Hippocampal formation (tissue), 2 donors: ENCODE data around the gene QPRT.
"Not testable (repeated sequence)": the region's sequence is repeated elsewhere in the genome, so short reads cannot be mapped to it uniquely, and the experiment has no call there.

Source experiments
- DNase-seq, 2 donors: peaks; one replicate each; lab custom pipeline; 2025; lab: John Stamatoyannopoulos, UW

Gene QPRT

GRCh38 chr16:29678691-29679267 lies at the start of gene QPRT:
QPRT (plus strand) TSS chr16:29679180; CDS start chr16:29679198, 18 bp downstream.
- peak in 1 of 2 donors; percentile 31 for DNase-seq

GRCh38 chr16:29629318-29629717 lies 49.7 kb upstream of the QPRT start:
- DNase-seq: not testable (repeated sequence)

GRCh38 chr16:29631658-29632057 lies 47.3 kb upstream of the QPRT start:
- DNase-seq: not testable (repeated sequence)

GRCh38 chr16:29635902-29636301 lies 43.1 kb upstream of the QPRT start:
- not testable (repeated sequence) for DNase-seq

DNA sequence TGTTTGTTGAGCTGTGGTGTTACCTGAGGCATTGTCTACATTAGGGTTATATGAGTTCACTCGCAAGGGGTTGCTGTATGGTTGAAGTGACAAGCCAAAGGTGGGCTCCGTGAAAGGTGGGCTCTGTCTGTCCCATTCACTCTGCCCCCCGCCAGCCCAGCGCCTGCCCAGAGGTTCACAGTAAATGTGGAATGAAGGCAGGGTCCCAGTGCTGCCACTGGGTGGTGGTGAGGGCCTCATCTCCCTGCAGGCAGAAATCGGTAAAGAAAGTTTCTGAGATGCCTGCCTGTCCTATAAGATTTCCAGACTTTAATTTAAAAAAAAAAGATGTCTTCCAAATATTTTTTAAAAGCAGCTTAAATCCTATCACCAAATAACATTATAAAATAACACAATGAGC lies 42.6 kb upstream of the QPRT start:
- DNase-seq: not testable (repeated sequence)

DNA sequence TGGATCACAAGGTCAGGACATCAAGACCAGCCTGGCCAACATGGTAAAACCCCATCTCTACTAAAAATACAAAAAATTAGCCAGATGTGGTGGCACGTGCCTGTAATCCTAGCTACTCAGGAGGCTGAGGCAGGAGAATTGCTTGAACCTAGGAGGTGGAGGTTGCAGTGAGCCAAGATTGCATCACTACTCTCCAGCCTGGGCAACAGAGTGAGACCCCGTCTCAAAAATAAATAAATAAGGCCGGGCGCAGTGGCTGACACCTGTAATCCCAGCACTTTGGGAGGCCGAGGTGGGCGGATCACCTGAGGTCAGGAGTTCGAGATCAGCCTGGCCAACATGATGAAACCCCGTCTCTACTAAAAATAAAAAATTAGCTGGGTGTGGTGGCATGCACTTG lies 40.2 kb upstream of the QPRT start:
- DNase-seq: not testable (repeated sequence)

DNA sequence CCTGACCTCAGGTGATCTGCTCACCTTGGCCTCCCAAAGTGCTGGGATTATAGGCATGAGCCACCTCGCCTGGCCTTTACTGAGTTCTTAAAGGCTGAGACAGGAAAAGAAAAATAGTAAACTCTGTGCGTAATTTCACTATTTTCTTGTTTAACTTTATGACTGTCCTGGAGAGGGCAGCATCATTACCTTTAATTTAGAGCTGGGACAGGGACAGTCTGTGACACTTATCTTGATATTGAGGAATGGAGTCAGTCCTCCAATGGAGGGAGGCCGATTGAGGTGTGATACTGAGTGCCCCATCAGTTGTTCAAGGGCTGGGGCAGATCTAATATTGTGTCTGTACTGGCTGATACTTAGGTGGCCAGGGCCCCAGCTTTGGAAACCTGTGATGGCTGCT lies 37.4 kb upstream of the QPRT start:
- DNase-seq: no peak

GRCh38 chr16:29643596-29643995 lies 35.4 kb upstream of the QPRT start:
- DNase-seq: no peak

GRCh38 chr16:29644338-29644857 lies 34.6 kb upstream of the QPRT start:
- DNase-seq: no peak

- no peak for DNase-seq
Observed at GRCh38 chr16:29644973-29645693, 33.8 kb upstream of the QPRT start.

GRCh38 chr16:29645694-29646187 lies 33.2 kb upstream of the QPRT start:
- no peak for DNase-seq

DNA sequence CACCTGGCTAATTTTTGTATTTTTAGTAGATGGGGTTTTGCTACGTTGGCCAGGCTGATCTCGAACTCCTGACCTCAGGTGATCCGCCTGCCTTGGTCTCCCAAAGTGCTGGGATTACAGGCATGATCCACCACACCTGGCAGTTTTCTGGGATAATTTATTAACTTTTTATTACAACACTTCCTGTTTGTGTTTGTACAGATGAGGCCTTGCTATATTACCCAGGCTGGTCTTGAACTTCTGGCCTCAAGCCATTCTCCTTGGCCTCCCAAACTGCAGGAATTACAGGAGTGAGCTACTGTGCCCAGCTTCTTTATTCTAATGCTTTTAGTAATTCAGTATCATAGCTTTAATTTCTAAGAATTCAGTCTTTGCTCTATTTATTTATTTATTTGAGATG lies 32.0 kb upstream of the QPRT start:
- DNase-seq: no peak

- DNase-seq: no peak
Observed at GRCh38 chr16:29649588-29650494, 29.1 kb upstream of the QPRT start.

GRCh38 chr16:29650771-29651170 lies 28.2 kb upstream of the QPRT start:
- no peak for DNase-seq

GRCh38 chr16:29651774-29652349 lies 27.1 kb upstream of the QPRT start:
- no peak for DNase-seq

GRCh38 chr16:29653471-29653870 lies 25.5 kb upstream of the QPRT start:
- DNase-seq: no peak

DNA sequence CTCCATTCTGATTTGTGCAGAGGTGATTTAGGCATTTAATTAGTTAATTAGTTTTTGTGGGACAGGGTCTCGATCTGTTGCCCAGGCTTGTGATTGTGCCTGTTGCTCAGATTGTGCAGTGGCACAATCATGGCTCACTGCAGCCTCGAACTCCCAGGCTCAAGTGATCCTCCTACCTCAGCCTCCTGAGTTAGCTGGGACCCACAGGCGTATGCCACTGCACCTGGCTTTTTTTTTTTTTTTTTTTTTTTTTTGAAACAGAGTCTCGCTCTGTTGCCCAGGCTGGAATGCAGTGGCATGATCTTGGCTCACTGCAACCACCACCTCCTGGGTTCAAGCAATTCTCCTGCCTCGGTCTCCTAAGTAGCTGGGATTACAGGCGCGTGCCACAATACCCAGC lies 25.1 kb upstream of the QPRT start:
- DNase-seq: not testable (repeated sequence)

DNA sequence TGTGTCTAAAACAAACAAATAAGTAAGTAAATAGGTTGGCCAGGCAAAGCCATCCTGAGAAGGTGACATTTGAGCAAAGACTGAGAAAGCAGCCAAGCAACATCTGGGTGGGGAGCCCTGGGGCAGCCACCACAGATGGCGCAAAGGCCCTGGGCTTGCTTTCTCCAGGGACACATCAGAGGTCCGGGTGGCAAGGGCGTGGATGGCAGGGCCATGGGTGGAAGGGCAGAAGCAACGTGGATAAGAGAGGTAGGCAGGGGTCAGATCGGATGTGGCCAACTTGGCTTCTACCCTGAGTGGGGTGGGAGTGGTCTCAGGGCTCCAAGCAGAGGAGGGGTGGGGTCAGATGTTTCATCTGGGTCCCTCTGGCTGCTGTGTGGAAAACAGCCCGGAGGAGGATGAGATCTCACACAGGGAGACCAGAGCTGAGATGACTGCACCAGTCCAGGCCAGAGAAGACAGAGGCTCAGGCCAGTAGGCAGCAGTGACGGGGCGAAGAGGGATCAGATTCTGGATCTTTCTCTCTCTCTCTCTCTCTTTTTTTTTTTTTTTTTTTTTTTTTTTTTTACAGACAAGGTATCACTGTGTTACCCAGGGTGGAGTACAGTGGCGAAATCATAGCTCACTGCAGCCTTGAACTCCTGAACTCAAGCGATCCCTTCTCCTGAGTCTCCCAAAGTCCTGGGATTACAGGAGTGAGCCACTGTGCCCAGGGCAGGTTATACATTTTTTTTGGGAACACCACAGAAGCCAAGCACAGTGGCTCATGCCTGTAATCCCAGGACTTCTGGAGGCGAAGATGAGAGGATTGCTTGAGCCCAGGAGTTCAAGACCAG lies 22.1 kb upstream of the QPRT start:
- no peak for DNase-seq

- DNase-seq: no peak
Observed at GRCh38 chr16:29658705-29659104, 20.3 kb upstream of the QPRT start.

- no peak for DNase-seq
Observed at GRCh38 chr16:29662000-29662728, 16.8 kb upstream of the QPRT start.

GRCh38 chr16:29662729-29663015 lies 16.3 kb upstream of the QPRT start:
- DNase-seq: no peak
